Activated CD8-positive, alpha-beta memory T cell treated with anti-CD3 and anti-CD28 coated beads, Interleukin-2, amount 50 U/mL, for 24 hours (primary cell): Measurements from ENCODE around the gene PCSK5.

Experiments
- DNase-seq: peaks from one replicate; pipeline ENCODE4 v3.0.0-alpha.2; 2020; ENCODE audit errors: extremely low read depth

Gene PCSK5

GRCh38 chr9:76137931-76138330 is 247.5 kb downstream of the PCSK5 start:
- DNase-seq = no peak

GRCh38 chr9:76138360-76138759 is 247.9 kb downstream of the PCSK5 start:
- no peak for DNase-seq

GRCh38 chr9:76143834-76144233 is 253.4 kb downstream of the PCSK5 start:
- DNase-seq = no peak

GRCh38 chr9:76150013-76150412 is 259.5 kb downstream of the PCSK5 start:
- no peak for DNase-seq

DNA sequence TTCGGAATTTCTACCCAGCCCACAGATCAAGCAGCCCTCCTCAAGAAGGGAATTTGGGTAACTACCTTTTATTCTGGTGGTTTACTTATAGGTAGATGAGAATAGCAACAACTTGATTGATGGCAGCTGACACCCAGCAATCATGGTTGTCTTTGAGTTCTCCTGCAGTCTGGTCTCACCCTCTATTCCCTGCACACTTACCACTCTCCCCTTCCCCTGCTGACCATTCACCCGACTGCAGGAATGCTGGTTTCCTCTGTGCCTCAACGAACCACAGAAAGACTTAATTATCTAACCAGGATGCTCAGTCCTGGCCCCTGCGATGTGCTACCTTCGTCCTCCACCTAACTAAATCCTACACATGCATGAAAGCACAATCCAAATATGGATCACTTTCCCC is 260.8 kb downstream of the PCSK5 start:
- no peak for DNase-seq

DNA sequence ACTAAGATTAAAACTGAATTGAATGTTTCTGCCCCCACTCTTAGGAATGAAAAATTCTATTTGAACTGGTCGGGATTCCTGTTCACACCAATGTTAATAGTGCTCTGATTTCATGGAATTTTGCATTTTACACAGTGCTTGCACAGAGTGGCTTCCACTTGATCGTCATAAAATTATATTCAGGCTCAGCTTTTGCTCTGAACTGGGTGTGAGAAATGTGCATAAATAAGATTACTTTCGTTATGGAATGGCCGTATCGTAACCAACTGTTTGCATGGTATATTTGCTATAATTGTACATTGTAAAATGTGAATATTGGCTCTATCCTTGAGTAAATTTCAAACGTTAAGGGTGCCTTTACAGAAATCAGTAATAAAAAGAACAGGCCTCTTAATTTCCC is 262.9 kb downstream of the PCSK5 start:
- no peak for DNase-seq

DNA sequence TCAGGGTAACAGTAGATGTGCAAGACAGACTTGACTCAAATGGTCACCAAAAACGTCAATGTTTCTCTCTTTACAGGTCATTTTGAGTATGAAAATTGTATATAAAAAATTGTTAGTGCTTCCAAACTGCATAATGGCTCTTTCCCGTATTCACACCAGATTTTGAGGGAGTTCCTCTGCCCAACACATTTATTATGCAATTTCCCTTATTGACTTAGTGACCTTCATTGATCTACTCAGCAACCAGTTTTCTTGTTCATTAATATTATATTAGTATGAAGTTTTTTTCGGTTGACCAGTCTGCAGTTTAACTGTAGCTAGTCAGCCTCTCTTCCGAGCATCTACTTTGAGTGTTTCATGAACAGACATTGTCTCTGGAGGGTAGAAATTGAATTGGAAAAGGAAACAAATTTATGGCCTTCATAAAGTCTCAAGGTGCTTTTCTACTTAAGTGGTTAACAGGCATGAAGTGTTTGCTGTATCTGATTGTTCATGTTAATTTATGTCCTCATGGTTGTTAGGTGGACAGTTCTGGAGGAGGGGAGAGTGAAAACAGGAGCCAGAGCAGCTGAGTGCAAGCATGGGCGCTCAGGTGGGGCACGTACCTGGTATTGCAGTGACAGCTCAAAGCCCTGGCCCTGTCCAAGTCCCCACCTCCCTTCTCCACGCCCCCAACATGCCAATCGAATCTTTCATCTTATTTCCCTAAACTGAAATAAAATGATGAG is 263.6 kb downstream of the PCSK5 start:
- no peak for DNase-seq

GRCh38 chr9:76155361-76155760 is 264.9 kb downstream of the PCSK5 start:
- DNase-seq = no peak

DNA sequence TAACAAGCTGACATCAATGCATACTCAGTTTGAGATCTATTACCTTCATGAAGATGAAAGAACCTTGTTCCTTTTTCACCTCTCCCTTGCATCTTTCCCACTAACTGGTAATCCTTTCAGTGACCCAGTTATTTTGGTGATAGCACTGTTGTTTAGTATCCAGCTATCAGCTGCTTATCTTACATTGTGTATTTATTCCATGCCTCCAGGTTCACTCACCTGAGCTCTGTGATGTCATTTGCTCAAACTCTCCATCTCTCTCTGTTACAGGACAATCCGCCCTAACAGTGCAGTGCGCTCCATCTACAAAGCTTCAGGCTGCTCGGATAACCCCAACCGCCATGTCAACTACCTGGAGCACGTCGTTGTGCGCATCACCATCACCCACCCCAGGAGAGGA is 268.2 kb downstream of the PCSK5 start:
- DNase-seq = no peak

GRCh38 chr9:76159293-76159926 is 268.9 kb downstream of the PCSK5 start:
- DNase-seq = no peak

DNA sequence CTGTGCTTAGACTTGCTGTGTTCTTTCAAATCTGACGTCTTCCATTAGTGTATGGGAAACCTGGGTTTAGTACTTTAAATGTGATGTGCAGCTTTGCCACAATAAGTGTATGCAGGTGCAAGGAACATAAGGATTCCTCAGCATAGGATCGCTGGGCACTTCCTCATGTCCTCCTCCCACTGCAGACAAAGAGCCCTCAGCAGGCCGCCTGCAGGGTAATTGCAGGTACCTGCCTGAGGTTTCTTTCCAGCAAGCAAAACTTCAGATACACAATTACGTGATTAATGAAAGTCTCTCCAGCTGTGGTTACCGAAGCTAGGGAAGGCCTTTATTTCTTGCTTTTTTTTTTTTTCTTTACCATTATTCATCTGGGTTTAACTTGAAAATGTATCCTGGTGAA is 270.6 kb downstream of the PCSK5 start:
- DNase-seq = no peak

DNA sequence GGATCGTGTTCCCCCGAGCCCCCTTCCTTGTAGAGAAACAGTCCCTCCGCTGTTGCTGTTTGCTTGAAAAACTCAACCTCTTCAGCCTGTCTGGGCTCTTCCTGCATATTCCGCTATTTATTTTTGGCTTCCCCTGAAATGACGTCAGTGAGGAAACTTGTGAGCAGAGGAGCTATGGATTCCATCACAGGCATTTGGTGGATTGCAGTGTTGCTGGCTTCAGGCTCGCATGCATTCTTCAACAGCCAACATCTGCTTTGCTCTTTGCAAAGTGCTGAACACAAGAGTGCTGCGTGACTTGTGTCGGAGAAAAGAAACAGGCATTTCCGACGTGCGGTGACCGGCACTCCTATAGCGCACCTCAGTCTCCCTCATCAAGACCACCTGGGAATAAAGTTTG is 271.1 kb downstream of the PCSK5 start:
- DNase-seq = no peak

GRCh38 chr9:76162086-76162730 is 271.7 kb downstream of the PCSK5 start:
- no peak for DNase-seq

DNA sequence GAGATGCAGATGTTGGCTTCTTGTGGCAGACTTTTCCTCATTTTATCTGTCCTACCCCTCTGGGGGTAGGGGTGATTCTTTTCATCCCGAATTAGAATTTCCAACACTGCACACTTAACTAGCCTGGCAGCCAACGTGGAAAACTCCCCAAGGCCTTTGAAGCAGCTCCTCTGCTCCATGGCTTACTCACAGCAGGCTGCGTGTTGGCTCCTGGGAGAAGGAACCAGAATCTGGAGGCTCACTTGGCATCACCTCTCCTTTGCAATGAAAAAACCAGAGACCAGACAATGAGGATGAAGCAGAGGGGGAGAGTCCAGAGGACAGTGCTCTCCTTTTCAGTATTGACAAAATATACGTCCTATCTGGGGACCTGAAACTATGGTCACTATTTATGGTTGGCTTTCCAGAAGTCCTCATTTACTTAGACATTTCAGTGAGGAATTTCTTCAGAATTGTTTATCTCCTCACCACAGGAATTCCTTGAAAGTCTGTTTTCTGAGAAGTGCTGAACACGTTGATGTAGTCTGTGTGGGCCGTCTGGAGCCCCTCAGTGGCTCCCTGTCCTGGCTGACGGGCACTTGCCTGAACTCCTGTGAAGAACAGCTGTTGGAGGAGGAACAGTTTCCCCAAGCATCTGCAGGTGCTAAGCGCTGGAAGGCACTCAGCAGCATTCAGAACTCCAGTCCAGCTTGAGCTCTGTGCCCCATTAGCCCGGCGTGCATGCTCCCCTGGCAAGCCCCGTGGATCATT is 272.5 kb downstream of the PCSK5 start:
- DNase-seq = no peak

DNA sequence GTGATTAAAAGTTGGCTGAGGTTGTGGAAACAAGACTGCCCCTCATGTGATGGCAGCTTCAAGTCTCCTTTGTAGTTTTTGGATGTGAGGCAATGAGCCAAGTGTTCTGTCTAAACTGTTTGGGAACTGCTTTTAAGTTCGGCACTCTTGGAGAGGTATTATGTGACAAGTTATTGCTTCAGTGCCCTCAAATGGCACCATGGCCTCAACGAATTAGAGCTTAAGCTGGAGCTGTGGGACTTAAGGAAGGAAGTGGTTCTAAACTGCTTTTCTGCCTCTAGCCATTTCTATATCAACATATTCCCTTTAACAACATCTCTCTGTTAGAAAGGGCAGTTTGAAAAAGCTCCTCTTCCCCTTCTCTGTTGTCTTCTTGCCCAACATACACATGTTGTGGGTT is 276.1 kb downstream of the PCSK5 start:
- DNase-seq = no peak

DNA sequence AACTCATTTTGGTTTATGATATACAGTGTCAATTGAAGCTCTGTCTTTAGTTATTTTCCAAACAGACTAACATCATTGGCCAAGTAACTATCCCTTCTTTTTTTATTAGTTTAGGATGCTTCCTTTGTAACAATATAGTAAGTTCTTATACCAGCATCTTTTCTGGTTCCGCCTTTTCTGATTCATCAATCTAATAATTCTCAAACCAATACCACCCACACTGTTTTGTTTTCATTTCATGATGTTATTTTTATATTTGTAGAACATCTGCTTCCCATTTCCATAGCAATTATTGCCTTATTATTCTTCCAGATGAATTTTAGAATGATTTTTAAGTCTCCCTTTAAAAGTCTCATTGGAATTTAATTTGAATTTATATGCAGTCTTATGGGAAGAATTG is 285.7 kb downstream of the PCSK5 start:
- DNase-seq = no peak

DNA sequence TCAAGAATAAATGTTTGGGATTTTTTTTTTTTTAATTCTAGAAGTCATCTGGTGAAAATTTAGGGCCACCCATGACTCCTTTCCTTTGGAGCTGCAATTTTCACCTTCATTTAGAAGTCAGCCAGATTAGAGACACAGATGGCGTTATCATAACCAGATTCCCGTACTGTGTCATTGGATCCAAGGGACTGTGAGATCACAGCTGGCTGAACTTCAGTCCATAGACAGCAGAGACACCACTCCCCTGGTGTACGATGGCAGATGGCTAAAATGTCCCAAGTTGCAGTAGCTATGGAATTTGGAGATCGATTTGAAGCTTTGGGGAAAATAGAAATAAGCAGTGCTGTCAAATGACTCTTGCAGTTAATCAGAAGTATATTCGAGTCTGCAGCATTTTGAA is 287.5 kb downstream of the PCSK5 start:
- DNase-seq = no peak

GRCh38 chr9:76180541-76180940 is 290.1 kb downstream of the PCSK5 start:
- no peak for DNase-seq

DNA sequence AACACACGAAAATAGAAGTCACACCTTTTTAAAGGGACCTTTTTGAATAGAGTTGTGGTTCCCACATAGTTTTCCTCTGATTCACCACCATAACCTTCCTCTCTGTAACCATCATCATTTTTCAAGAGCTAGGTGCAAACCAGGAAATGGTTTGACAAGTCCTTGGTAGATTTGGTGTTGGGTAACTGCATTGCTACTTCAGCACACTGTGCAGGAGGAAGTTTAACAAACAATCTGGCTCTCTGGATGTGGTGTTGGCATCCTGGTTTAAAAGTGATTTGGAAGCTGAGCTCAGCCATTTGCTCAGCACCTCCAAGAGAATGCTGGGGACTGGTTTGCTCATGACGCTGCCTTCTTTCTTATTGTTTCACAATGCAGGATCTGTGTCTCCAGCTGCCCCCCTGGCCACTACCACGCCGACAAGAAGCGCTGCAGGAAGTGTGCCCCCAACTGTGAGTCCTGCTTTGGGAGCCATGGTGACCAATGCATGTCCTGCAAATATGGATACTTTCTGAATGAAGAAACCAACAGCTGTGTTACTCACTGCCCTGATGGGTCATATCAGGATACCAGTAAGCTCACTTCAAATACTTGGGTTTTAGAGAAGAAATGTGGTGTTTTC is 290.7 kb downstream of the PCSK5 start:
- DNase-seq = no peak

GRCh38 chr9:76181781-76182180 is 291.3 kb downstream of the PCSK5 start:
- no peak for DNase-seq

DNA sequence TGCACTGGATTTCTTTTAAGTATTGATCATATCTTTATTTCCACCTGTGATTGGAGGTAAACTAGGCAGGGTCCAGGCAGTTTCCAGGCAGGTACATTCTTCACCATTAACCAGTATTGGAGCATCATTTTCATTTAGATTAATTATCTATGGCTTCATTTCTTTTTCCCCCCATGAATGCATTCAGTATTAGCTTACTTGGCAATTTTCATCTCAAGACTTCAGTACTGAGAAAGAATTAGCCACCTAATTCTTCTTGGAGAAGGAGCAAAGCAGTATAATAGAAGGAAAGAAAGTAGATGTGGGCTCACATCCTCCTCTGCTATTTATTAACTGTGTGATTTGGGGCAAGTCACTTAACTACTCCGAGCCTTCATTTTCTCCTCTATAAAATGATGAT is 295.0 kb downstream of the PCSK5 start:
- DNase-seq = no peak

DNA sequence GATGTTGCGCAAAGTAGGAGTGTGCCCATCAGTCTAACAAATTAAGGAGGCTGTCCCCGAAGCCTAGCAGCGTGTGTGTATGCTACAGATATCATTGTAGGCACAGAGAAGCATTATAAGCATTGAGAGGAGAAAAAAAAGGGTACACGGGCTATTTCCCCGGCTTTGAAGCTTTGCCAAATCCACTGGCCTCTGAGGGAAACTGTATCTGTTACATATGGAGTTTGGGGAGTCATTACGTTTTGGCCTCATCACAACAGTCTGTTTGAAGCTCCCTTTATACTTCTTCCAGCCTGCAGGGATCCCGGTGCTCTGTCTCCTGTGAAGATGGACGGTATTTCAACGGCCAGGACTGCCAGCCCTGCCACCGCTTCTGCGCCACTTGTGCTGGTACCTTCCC is 297.8 kb downstream of the PCSK5 start:
- no peak for DNase-seq
